ENCODE data around the gene PGAM5. TPM values are rescaled to one million over a fixed set of nuclear protein-coding genes. Genes with fewer than 3 reads are reported as not detected.

Gene PGAM5
- total and polyA plus RNA-seq, 8 donors, result 9.0 to 27.3 (median 16.3) TPM

- intact Hi-C loops (cut with DNase I), result no loop called here
- TF ChIP-seq CTCF (IDR thresholded peaks at IDR 0.05), result no peak
- H3K4me1 ChIP-seq, result no peaks in the 10 kb centered on the region
- ATAC-seq (peak in 1 of 4 donors; percentile 11), FAIRE-seq (no peak), DNase-seq (no peak)
- 95% methylated on average over 11 of the region's 11 CpGs for WGBS, 2 donors
- no peak overlapping the region for H3K4me3 ChIP-seq
- no peak overlapping the region for H3K27ac ChIP-seq
- H3K36me3 ChIP-seq, result peaks cover 0 to 54% (median 19%) of the 10 kb centered on the region in 3 donors
- H3K9me3 ChIP-seq, result no peaks in the 10 kb centered on the region
- H3K27me3 ChIP-seq, result no peaks in the 10 kb centered on the region
Observed at GRCh38 chr12:132730353-132730752, 19.7 kb downstream of the PGAM5 start.

GRCh38 chr12:132731574-132731973 lies 20.9 kb downstream of the PGAM5 start:
- 92 to 94% methylated on average over 17 of the region's 17 CpGs for WGBS, 2 donors
- FAIRE-seq (no peak), DNase-seq (no peak), ATAC-seq (no peak)
- no peaks in the 10 kb centered on the region for H3K27me3 ChIP-seq
- H3K27ac ChIP-seq, result no peak overlapping the region
- TF ChIP-seq CTCF (IDR thresholded peaks at IDR 0.05), result no peak
- intact Hi-C loops (cut with DNase I), result no loop called here
- H3K4me1 ChIP-seq, result no peaks in the 10 kb centered on the region
- H3K9me3 ChIP-seq, result no peaks in the 10 kb centered on the region
- peaks cover 0 to 45% (median 21%) of the 10 kb centered on the region in 3 donors for H3K36me3 ChIP-seq
- H3K4me3 ChIP-seq, result no peak overlapping the region

- Histone ChIP-seq H3K36me3 (peaks cover 0 to 38% (median 21%) of the 10 kb centered on the region in 3 donors), H3K9me3 (no peaks in the 10 kb centered on the region), H3K4me3 (no peak overlapping the region), H3K4me1 (no peaks in the 10 kb centered on the region), H3K27ac (no peak overlapping the region), H3K27me3 (no peaks in the 10 kb centered on the region)
- intact Hi-C loops (cut with DNase I), result no loop called here
- no peak for ATAC-seq
- no peak for FAIRE-seq
- no peak for DNase-seq
- no peak for TF ChIP-seq CTCF (IDR thresholded peaks at IDR 0.05)
- 82 to 93% methylated on average over 10 of the region's 10 CpGs for WGBS, 2 donors
Observed at GRCh38 chr12:132734206-132734605, 23.6 kb downstream of the PGAM5 start.

GRCh38 chr12:132735496-132735895 lies 24.9 kb downstream of the PGAM5 start:
- TF ChIP-seq CTCF (IDR thresholded peaks at IDR 0.05), result no peak
- WGBS, 2 donors, result 95 to 96% methylated on average over 20 of the region's 20 CpGs
- ATAC-seq, result no peak
- Histone ChIP-seq H3K4me3 (no peak overlapping the region), H3K9me3 (no peaks in the 10 kb centered on the region), H3K27me3 (no peaks in the 10 kb centered on the region), H3K4me1 (no peaks in the 10 kb centered on the region), H3K27ac (no peak overlapping the region), H3K36me3 (peaks cover 0 to 51% (median 21%) of the 10 kb centered on the region in 3 donors)
- no peak for FAIRE-seq
- intact Hi-C loops (cut with DNase I), result no loop called here
- no peak for DNase-seq

GRCh38 chr12:132736378-132736777 lies 25.7 kb downstream of the PGAM5 start:
- intact Hi-C loops (cut with DNase I), result no loop called here
- Histone ChIP-seq H3K9me3 (no peaks in the 10 kb centered on the region), H3K4me3 (no peak overlapping the region), H3K36me3 (peaks cover 0 to 54% (median 21%) of the 10 kb centered on the region in 3 donors), H3K4me1 (no peaks in the 10 kb centered on the region), H3K27ac (no peak overlapping the region), H3K27me3 (no peaks in the 10 kb centered on the region)
- ATAC-seq (no peak), DNase-seq (no peak), FAIRE-seq (no peak)
- WGBS, 2 donors, result 90 to 93% methylated on average over 12 of the region's 12 CpGs
- no peak for TF ChIP-seq CTCF (IDR thresholded peaks at IDR 0.05)
